Measurements from ENCODE around the gene MCF2L2.

- TF ChIP-seq POLR2A (IDR thresholded peaks at IDR 0.05) (no peak), CTCF (IDR thresholded peaks at IDR 0.05) (no peak)
These were observed 270.3 kb downstream of the MCF2L2 start for GRCh38 chr3:183158113-183158512.
